ENCODE measurements around the gene PDE4D. TPM values are rescaled to one million over a fixed set of nuclear protein-coding genes. Genes with fewer than 3 reads are reported as not detected.

Gene PDE4D
- total RNA-seq, 1 donor: 19.9 TPM

GRCh38 chr5:59254055-59254687 is 639.4 kb downstream of the PDE4D start:
- H3K4me3 ChIP-seq (ENCODE audit: insufficient read depth, low read length): no peak overlapping the region
- H4K20me1 ChIP-seq (ENCODE audit: insufficient read depth, low read length): no peaks in the 10 kb centered on the region
- TF ChIP-seq CTCF (IDR thresholded peaks at IDR 0.05; ENCODE audit: extremely low read depth, low read depth, low read length): no peak
- no peaks in the 10 kb centered on the region for H3K4me1 ChIP-seq (ENCODE audit: insufficient read depth, low read length)
- H3K4me2 ChIP-seq (ENCODE audit: insufficient read depth, low read length): no peak overlapping the region
- no peaks in the 10 kb centered on the region for H3K9me3 ChIP-seq (ENCODE audit: low read depth, low read length)
- no peak for DNase-seq (ENCODE audit: insufficient read length, low spot score, missing footprints)
- no peaks in the 10 kb centered on the region for H3K27me3 ChIP-seq (ENCODE audit: insufficient read depth, low read length)
- H3K27ac ChIP-seq (ENCODE audit: low read depth, low read length): no peak overlapping the region
- H3K36me3 ChIP-seq (ENCODE audit: insufficient read depth, low read length): no peaks in the 10 kb centered on the region
- H3K79me2 ChIP-seq (ENCODE audit: insufficient read depth, low read length): no peaks in the 10 kb centered on the region
- H2AFZ ChIP-seq (ENCODE audit: low read length): no peak overlapping the region

- DNase-seq (ENCODE audit: insufficient read length, low spot score, missing footprints): no peak
Measured at GRCh38 chr5:59253625-59254024, 639.9 kb downstream of the PDE4D start.

DNA sequence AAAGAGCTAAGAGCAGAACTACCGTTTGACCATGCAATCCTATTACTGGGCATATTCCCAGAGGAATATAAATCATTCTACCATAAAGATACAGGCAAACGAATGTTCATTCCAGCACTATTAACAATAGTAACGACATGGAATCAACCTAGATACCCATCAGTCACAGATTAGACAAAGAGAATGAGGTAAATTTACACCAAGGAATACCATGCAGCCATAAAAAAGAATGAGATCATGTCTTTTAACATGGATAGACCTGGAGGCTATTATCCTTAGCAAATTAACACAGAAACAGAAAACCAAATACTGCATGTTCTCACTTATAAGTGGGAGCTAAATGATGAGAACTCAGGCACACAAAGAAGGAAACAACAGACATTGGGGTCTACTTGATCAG is 641.9 kb downstream of the PDE4D start:
- H3K9me3 ChIP-seq (ENCODE audit: low read depth, low read length): no peaks in the 10 kb centered on the region
- no peaks in the 10 kb centered on the region for H3K79me2 ChIP-seq (ENCODE audit: insufficient read depth, low read length)
- no peaks in the 10 kb centered on the region for H3K36me3 ChIP-seq (ENCODE audit: insufficient read depth, low read length)
- no peak for DNase-seq (ENCODE audit: insufficient read length, low spot score, missing footprints)
- no peaks in the 10 kb centered on the region for H4K20me1 ChIP-seq (ENCODE audit: insufficient read depth, low read length)
- TF ChIP-seq CTCF (IDR thresholded peaks at IDR 0.05; ENCODE audit: extremely low read depth, low read depth, low read length): no peak
- H2AFZ ChIP-seq (ENCODE audit: low read length): no peak overlapping the region
- no peak overlapping the region for H3K4me3 ChIP-seq (ENCODE audit: insufficient read depth, low read length)
- no peak overlapping the region for H3K27ac ChIP-seq (ENCODE audit: low read depth, low read length)
- H3K4me1 ChIP-seq (ENCODE audit: insufficient read depth, low read length): no peaks in the 10 kb centered on the region
- no peak overlapping the region for H3K4me2 ChIP-seq (ENCODE audit: insufficient read depth, low read length)
- H3K27me3 ChIP-seq (ENCODE audit: insufficient read depth, low read length): no peaks in the 10 kb centered on the region

More at GRCh38 chr5:59253625-59254024, 639.9 kb downstream of the PDE4D start:
- Histone ChIP-seq H4K20me1 (ENCODE audit: insufficient read depth, low read length) (no peaks in the 10 kb centered on the region), H3K4me1 (ENCODE audit: insufficient read depth, low read length) (no peaks in the 10 kb centered on the region), H3K4me2 (ENCODE audit: insufficient read depth, low read length) (no peak overlapping the region), H3K36me3 (ENCODE audit: insufficient read depth, low read length) (no peaks in the 10 kb centered on the region), H3K27ac (ENCODE audit: low read depth, low read length) (no peak overlapping the region), H3K4me3 (ENCODE audit: insufficient read depth, low read length) (no peak overlapping the region), H3K27me3 (ENCODE audit: insufficient read depth, low read length) (no peaks in the 10 kb centered on the region), H2AFZ (ENCODE audit: low read length) (no peak overlapping the region), H3K79me2 (ENCODE audit: insufficient read depth, low read length) (no peaks in the 10 kb centered on the region), H3K9me3 (ENCODE audit: low read depth, low read length) (no peaks in the 10 kb centered on the region)
- TF ChIP-seq CTCF (IDR thresholded peaks at IDR 0.05; ENCODE audit: extremely low read depth, low read depth, low read length): no peak

GRCh38 chr5:59249726-59250125 is 643.8 kb downstream of the PDE4D start:
- Histone ChIP-seq H3K36me3 (ENCODE audit: insufficient read depth, low read length) (no peaks in the 10 kb centered on the region), H3K4me1 (ENCODE audit: insufficient read depth, low read length) (peaks cover 9% of the 10 kb centered on the region), H4K20me1 (ENCODE audit: insufficient read depth, low read length) (no peaks in the 10 kb centered on the region), H3K27ac (ENCODE audit: low read depth, low read length) (no peak overlapping the region), H3K27me3 (ENCODE audit: insufficient read depth, low read length) (no peaks in the 10 kb centered on the region), H3K9me3 (ENCODE audit: low read depth, low read length) (no peaks in the 10 kb centered on the region), H3K4me3 (ENCODE audit: insufficient read depth, low read length) (no peak overlapping the region), H3K79me2 (ENCODE audit: insufficient read depth, low read length) (no peaks in the 10 kb centered on the region), H3K4me2 (ENCODE audit: insufficient read depth, low read length) (no peak overlapping the region), H2AFZ (ENCODE audit: low read length) (no peak overlapping the region)
- no peak for DNase-seq (ENCODE audit: insufficient read length, low spot score, missing footprints)
- TF ChIP-seq CTCF (IDR thresholded peaks at IDR 0.05; ENCODE audit: extremely low read depth, low read depth, low read length): no peak

Measured in osteoblast (primary cell).